ENCODE data around the gene ARL11.

DNA sequence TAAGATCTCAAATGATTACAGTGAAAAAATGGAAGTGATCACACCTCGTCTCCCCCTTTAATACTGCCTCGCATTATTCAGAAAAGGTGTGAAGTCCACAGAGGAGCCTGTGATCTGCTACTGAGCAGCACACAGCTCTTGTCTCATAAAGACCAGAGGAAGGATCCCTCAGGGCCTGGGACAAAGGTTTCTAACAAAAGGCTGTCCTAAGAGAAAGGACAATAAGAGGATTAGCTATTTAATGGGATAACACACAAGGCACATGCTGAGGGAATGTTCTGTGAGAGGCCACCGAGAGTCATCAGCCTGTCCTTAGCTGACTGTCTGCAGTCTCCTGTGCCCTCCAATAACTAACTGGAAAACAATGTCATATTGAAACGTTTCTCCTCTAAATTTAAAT, 36.3 kb downstream of the ARL11 start:
- TF ChIP-seq POLR2A (IDR thresholded peaks at IDR 0.05) (no peak), POLR2AphosphoS5 (IDR thresholded peaks at IDR 0.05) (no peak)
